HG03565 (cell line): ENCODE measurements around the gene CD99.
"Not testable (repeated sequence)": the region's sequence is repeated elsewhere in the genome, so short reads cannot be mapped to it uniquely, and the experiment has no call there.

ENCODE experiments used
- ATAC-seq: cut with Tn5 transposase; IDR thresholded peaks from one replicate; pipeline ENCODE4 v1.9.1; 2021; ENCODE audit warnings: mild to moderate bottlenecking, moderate library complexity; ENCODE audit not compliant: unreplicated experiment

The CD99 gene

GRCh38 chrX:2719774-2720447, 28.8 kb downstream of the CD99 start:
- ATAC-seq: no peak

GRCh38 chrX:2723286-2723879, 32.3 kb downstream of the CD99 start:
- no peak for ATAC-seq

GRCh38 chrX:2727264-2727663, 36.2 kb downstream of the CD99 start:
- ATAC-seq: not testable (repeated sequence)

- ATAC-seq: no peak
Observed at GRCh38 chrX:2732076-2732475, 41.0 kb downstream of the CD99 start.

GRCh38 chrX:2732649-2733048, 41.6 kb downstream of the CD99 start:
- no peak for ATAC-seq

DNA sequence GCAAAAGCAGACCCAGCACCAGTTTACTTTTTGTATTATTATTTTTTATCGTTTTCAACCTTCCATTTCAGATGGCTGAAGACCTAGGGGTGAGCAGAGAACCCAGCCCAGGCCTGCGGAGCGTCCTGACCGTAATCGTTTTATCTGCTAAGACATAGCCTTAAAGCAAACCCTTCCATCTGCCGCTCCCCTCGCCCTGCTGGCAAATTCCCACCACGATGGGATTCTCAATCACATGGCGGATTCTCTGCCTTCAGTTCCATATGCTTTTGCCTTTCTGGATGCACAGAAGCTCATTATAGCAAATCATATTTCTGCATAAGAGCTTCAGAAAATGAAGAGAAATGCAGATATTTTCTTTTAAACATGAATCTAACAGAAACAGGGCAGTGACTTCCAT, 42.2 kb downstream of the CD99 start:
- no peak for ATAC-seq

- ATAC-seq: no peak
Observed at GRCh38 chrX:2735270-2735669, 44.2 kb downstream of the CD99 start.

DNA sequence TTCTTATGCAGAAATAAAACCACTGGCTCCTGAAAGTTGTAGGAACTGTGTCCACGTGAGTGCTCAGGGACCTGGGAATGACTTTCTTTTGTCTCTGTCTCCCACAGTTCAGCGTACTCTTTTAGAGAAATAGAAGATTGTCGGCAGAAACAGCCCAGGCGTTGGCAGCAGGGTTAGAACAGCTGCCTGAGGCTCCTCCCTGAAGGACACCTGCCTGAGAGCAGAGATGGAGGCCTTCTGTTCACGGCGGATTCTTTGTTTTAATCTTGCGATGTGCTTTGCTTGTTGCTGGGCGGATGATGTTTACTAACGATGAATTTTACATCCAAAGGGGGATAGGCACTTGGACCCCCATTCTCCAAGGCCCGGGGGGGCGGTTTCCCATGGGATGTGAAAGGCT, 49.6 kb downstream of the CD99 start:
- no peak for ATAC-seq

GRCh38 chrX:2741386-2741785, 50.3 kb downstream of the CD99 start:
- no peak for ATAC-seq

DNA sequence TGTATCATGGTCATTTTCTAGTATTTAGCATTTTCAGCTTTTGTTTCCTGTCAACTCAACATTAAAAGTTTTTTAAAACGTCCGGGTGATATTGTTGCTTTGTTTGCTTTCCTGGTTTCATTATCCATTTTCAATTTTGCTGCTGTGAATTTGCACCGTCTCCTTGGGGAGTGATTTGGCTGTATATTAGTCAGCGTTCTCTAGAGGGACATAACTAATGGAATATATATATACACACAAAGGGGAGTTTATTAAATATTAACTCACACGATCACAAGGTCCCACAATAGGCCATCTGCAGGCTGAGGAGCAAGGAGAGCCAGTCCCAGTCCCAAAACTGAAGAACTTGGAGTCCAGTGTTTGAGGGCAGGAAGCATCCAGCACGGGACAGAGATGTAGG, 55.2 kb downstream of the CD99 start:
- ATAC-seq: not testable (repeated sequence)

DNA sequence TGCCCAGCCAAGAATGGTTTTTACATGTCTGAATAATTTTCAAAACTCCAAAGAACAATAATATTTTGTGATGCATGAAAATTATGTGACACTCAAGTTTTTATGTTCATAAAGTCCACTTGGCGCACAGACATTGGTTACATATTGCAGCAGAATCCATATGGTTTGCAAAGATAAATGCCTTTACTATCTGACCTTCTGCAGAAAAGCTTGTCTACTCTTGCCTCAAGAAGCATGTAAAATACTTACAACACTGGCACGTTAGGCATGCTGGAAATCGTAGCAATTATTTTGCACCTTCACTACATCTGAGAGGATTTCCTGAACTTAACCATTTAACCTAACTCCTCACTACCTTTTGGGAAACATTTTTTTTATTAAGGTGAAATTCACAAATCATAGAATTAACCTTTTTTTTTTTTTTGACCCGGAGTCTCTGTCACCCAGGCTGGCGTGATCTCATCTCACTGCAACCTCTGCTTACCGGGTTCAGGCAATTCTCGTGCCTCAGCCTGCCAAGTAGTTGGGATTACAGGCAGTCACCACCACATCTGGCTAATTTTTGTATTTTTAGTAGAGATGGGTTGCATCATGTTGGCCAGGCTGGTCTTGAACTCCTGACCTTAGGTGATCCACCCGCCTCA, 57.2 kb downstream of the CD99 start:
- ATAC-seq: no peak

- ATAC-seq: no peak
Observed at GRCh38 chrX:2748815-2749188, 57.7 kb downstream of the CD99 start.

DNA sequence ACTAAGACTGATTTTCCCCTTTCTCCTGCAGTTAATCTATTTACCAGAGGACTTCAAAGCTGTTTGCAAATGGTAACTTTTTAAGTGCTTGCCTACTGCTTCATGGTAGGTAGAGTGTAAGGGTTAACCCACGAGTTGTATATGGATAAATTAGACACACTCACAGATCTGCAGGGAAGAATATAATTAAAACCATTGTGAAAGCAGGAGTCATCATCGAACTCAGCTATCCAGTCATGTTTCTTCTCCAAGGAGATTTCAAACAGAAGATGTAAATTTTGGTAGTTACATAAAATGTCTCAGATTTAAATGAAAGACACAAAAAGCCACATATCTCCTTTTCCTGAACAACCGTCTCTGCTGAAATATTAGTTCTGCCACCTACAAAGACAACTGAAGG, 60.2 kb downstream of the CD99 start:
- ATAC-seq: no peak

GRCh38 chrX:2751874-2752300, 60.8 kb downstream of the CD99 start, which contains the start of gene XG:
TSS of gene XG (plus strand) at chrX:2752040. CDS start at chrX:2752275, 235 bp downstream.
- ATAC-seq: not testable (repeated sequence)

- not testable (repeated sequence) for ATAC-seq
Observed at GRCh38 chrX:2752441-2752840, 61.3 kb downstream of the CD99 start.

DNA sequence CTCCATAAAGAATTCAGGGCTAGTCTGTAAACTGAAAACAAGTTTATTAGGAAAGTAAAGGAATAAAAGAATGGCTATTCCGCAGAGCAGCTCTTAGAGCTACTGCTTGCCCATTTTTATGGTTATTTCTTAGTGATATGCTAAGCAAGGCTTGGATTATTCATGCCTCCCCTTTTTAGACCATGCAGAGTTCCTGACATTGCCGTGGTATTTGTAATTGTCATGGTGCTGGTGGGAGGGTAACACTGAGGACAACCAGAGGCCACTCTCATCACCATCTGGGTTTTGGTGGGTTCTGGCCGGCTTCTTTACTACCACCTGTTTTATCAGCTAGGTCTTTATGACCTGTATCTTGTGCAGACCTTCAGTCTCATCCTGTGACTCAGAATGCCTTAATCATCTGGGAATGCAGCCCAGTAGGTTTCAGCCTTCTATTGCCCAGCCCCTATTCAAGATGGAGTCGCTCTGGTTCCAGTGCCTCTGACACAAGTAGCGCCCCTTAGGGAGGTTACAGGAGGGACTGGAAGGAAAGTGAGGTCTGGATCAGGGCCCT, 64.1 kb downstream of the CD99 start:
- not testable (repeated sequence) for ATAC-seq

GRCh38 chrX:2756548-2756947, 65.5 kb downstream of the CD99 start:
- no peak for ATAC-seq

DNA sequence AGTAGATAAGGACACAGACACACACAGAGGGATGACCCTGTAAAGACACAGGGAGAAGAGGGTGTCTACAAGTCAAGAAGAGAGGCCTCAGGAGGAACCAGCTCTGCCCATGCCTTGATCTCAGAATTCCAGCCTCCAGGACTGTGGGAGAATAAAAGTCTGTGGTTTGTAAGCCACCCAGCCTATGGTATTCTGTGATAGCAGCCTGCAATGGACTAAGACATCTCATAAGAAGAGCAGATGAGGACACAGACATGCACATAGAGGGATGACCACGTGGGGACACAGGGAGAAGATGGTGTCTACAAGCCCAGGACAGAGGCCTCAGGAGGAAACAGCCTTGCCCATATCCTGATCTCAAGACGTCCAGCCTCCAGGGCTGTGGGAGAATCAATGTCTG, 70.2 kb downstream of the CD99 start:
- no peak for ATAC-seq

DNA sequence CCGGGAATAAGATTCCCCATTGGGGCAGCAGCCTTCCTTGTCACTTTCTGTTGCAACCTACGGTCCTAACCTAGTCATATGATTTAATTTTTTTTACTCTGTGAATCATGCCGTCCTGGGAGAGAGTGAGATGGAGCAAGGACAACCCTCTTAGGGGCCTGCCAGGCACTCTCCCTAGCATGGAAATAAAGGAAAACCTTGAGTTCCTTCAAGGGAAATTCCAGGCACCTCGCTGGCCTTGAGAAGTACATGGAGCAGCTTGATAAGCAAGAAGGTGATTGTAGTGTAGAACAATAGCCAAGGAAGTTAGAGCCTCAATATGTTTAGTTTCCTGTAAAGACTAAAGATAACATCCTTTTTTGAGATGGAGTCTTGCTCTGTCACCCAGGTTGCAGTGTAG, 71.6 kb downstream of the CD99 start:
- ATAC-seq: not testable (repeated sequence)

- not testable (repeated sequence) for ATAC-seq
Observed at GRCh38 chrX:2764766-2765548, 73.9 kb downstream of the CD99 start.

DNA sequence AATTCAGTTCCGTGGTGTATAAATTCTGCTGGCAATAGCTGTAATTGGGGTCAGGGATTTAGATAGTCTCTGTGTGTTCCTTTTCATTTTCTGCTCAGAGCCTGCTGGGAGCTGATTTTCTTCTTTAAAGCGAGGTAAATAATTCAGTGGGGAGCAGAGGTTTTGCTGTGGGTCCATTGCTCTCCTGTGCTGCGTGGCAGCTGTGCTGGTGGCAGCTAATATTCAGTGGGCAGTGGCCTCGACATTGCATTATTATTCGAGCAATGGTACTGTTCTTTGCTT, 74.4 kb downstream of the CD99 start:
- no peak for ATAC-seq
